Transverse colon (tissue), 4 donors: Measurements from ENCODE around the gene PLCD1.
"Not testable (repeated sequence)": the region's sequence is repeated elsewhere in the genome, so short reads cannot be mapped to it uniquely, and the experiment has no call there.

Experiments
- CTCF ChIP-seq, 5 experiments: fragments of 200-600 bp in 3 of 5; fragments of 450-650 bp in 2 of 5; sonication (generic) in 3 of 5; IDR thresholded peaks; 1 replicate in 2 of 5; 2 replicates in 3 of 5; pipeline ENCODE4 v1.5.1; 2016 to 2017; ENCODE audit warnings: antibody characterized with exemption in 5 of 5, inconsistent platforms in 3 of 5, mild to moderate bottlenecking in 2 of 5, moderate library complexity in 1 of 5
- POLR2A ChIP-seq: fragments of 450-650 bp; IDR thresholded peaks from one replicate; pipeline ENCODE4 v1.6.1; 2016; ENCODE audit warnings: antibody characterized with exemption, mild to moderate bottlenecking, moderate library complexity
- POLR2AphosphoS5 ChIP-seq, 3 donors: sonication (generic); formaldehyde crosslinking; IDR thresholded peaks; one replicate each; pipeline ENCODE4 v1.6.1; 2016; ENCODE audit warnings: antibody characterized with exemption in 3 of 3

DNA sequence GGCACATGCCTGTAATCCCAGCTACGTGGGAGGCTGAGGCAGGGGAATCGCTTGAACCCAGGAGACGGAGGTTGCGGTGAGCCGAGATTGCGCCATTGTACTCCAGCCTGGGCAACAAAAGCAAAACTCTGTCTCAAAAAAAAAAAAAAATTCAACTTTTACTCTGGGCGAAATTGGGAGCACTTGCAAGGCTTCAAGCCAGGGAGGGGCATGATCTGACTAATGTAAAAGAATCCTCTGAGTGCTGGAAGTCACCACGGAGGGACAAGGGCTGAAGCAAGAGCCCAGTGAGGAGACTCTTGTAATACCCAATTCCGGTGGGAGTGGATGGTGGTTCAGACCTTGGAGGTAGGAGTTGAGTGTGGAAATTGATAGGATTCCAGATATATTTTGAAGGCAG, 4.9 kb upstream of the PLCD1 start:
- TF ChIP-seq CTCF (IDR thresholded peaks at IDR 0.05); POLR2A; POLR2AphosphoS5 (IDR thresholded peaks at IDR 0.05): not testable (repeated sequence)
